Fibroblast of villous mesenchyme (primary cell): ENCODE measurements around the gene NCKAP5. TPM values are rescaled to one million over a fixed set of nuclear protein-coding genes. Genes with fewer than 3 reads are reported as not detected.

Experiments used
- DNase-seq: peaks from one replicate; pipeline ENCODE4 v3.0.0-alpha.2; 2010; ENCODE audit warnings: low read depth
- H3K4me3 ChIP-seq: 2 replicates; pipeline ENCODE4 v1.5.1; 2011; ENCODE audit warnings: low read depth, mild to moderate bottlenecking, low read length
- small RNA-seq: library from RNA; depleted of rRNA; stranded (forward); fragments of <200 nt; gene quantifications from one replicate; pipeline ENCODE3, GENCODE V24; 2012
- total RNA-seq: library from RNA; depleted of rRNA; stranded (reverse); fragments of >200 nt; gene quantifications from 2 replicates; pipeline ENCODE4 v1.2.3, GENCODE V29; 2012
- TF ChIP-seq, protein P1 (sequence below): IDR thresholded peaks from 2 replicates; pipeline ENCODE4 v1.5.1; 2012; ENCODE audit warnings: low read depth, mild to moderate bottlenecking, low read length; ENCODE audit not compliant: insufficient read depth

Gene NCKAP5
- total RNA-seq, 1 donor = 47.9 TPM

DNA sequence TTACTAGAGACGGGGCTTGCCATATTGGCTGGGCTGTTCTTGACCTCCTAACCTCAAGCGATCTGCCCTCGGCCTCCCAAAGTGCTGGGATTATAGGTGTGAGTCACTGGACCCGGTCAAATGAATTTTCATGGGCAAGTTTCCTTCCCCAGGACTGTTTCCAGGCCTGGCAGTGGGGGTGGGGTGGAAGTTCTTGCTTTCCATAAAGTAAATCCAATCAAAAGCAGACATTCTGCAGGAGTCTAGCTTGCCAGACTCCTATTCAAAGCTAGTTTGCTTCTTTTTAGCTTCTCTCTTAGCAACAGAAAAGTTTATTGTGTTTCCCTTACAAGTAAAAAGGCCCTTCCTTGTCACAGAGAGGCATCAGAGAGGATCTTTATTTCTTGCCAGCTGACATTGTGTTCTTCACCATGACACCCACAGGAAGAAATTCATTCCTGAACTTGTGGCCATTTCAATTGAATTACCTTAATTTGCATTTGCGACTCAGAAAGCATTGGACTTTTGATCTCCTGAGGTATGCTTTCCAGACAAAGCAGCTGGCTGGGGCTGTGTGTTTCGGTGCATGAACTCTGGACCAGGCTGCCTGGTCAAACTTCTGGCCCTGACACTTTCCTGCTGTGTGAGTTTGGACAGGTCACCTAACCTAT is 936.1 kb downstream of the NCKAP5 start:
- TF ChIP-seq, protein P1, sequence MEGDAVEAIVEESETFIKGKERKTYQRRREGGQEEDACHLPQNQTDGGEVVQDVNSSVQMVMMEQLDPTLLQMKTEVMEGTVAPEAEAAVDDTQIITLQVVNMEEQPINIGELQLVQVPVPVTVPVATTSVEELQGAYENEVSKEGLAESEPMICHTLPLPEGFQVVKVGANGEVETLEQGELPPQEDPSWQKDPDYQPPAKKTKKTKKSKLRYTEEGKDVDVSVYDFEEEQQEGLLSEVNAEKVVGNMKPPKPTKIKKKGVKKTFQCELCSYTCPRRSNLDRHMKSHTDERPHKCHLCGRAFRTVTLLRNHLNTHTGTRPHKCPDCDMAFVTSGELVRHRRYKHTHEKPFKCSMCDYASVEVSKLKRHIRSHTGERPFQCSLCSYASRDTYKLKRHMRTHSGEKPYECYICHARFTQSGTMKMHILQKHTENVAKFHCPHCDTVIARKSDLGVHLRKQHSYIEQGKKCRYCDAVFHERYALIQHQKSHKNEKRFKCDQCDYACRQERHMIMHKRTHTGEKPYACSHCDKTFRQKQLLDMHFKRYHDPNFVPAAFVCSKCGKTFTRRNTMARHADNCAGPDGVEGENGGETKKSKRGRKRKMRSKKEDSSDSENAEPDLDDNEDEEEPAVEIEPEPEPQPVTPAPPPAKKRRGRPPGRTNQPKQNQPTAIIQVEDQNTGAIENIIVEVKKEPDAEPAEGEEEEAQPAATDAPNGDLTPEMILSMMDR = no peak
- DNase-seq = peak; percentile 12
- H3K4me3 ChIP-seq = no peak overlapping the region

DNA sequence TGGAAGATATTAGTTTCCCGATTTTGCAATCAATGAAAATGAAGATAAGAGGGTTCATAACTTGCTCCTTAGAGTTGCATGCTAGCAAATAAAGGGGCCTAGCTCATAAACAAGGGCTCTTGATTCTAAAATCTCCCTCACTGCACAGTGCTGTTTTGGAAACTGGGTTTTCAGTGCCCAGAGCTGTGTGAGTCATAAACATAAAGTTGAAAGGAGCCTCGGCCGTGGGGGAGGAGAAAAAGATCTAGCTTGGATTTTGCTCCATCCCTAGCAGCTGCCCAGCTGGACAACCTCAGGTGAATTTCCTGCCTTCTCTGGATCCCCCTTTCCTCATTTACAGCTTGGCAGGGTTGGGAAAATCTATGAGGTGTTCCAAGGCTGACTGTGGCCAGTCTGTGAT is 940.7 kb downstream of the NCKAP5 start:
- H3K4me3 ChIP-seq = no peak overlapping the region
- TF ChIP-seq, protein P1 = no peak
- peak; percentile 16 for DNase-seq

DNA sequence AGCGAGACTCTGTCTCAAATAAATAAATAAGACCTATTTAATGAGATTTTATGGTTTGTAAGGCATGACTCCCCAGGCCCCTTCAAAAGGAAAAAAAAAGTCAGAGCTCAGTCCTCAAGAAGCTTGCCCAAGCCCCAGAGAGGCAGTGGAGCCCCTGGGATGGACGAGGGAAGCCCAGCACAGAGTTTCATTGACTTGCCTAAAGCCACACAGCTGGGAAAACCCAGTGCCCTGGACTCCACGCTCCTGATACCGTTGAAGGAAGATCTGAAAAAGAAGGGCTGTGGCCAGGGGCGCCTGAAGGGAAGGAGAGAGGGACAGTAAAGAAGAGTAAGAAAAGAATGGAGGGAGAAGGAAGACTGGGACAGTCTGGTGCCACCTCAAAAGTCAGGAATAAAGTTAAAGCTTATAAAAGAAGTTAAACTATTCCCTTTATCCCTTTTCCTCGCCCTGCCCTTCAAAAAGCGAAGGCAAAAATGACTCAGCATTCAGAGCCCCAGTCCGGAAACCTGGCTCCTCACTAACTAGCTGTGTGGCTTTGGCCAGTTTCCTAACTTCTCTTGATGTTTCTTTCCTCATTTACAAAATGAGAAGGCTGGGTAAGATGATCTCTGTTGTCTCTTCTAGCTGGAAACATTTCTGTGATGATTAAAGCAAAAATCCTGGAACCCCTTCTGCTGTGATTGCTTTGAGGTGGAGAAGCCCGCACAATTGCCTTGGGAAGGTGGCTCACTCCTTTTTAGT is 945.0 kb downstream of the NCKAP5 start:
- no peak overlapping the region for H3K4me3 ChIP-seq
- TF ChIP-seq, protein P1 = no peak
- peak; percentile 44 for DNase-seq

Small RNA genes lying within 50 kb of the gene (small RNA-seq; reads per million reads assigned to genes)
- not detected for gene AC016909.1
- gene RN7SKP154 = not detected
- gene RNU6-579P = not detected
